Mammary epithelial cell (primary cell): Measurements from ENCODE around the gene STUB1.

Experiments
- CTCF ChIP-seq, 2 donors: IDR thresholded peaks in 1 of 2; conservative IDR thresholded peaks in 1 of 2; 2 replicates each; pipeline ENCODE4 v1.5.1; 2011 to 2012; ENCODE audit warnings: inconsistent platforms in 2 of 2, low read length in 2 of 2, mild to moderate bottlenecking in 2 of 2, control low read depth in 1 of 2, low read depth in 1 of 2; ENCODE audit not compliant: insufficient read depth in 1 of 2; ENCODE audit errors: extremely low read depth in 1 of 2
- EZH2 ChIP-seq: IDR thresholded peaks from 2 replicates; pipeline ENCODE4 v1.6.1; 2012; ENCODE audit warnings: low read length, inconsistent platforms, borderline replicate concordance

- no peak for TF ChIP-seq CTCF (conservative IDR thresholded peaks at IDR 0.05 in 1 of 2, IDR thresholded peaks at IDR 0.05 in 1 of 2; ENCODE audit: extremely low read depth in 1 of 2, insufficient read depth in 1 of 2, low read depth in 1 of 2, low read length in 2 of 2)
- TF ChIP-seq EZH2: no peak
Measured at GRCh38 chr16:726438-727290, 46.5 kb downstream of the STUB1 start, which contains the start of the genes CCDC78 and HAGHL.
